Stimulated activated CD4-positive, alpha-beta T cell treated with anti-CD3 and anti-CD28 coated beads, Interleukin-4, amount 100 ng/mL, for 4 hours (primary cell): ENCODE measurements around the gene LCN6.
A peak's percentile ranks its signal among the peaks of the same experiment; 100 is the strongest.

ENCODE experiments used
- DNase-seq, 2 experiments: peaks; one replicate each; pipeline ENCODE4 v3.0.0-alpha.2; 2020

The LCN6 gene

DNA sequence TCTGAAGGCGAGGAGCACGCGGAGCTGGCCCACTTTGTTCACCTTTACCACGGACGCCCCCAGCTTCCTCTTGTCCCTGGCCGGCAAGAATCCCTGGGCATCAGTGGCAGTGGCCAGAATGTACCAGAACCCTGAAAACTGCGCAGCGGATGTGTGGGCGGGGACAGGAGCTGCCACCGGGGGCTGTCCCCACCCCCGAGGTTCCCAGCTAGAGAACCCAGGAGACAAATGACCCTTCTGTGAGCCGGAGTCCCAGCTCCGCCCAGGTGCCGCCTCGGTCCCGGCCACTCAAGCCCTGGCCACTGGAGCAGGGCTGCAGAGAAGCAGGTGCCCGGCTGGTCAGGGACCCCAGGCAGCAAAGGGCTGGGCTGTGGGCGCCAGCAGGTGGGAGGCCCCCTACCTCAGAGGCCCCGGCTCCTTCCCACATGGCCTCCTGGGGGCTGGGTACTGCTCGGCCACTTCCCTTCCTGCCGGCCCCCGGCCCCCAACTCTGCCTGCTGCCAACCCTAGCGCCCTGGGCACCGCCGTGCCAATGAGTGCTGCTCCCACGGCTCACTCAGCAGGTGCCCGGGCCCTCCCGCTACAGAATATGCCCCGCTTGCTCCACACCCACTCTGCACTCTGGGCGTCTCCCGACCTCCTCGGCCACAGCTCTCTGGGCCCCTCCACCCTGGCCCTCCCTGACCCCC is 6.3 kb downstream of the LCN6 start:
- peak; percentile 43 to 55 for DNase-seq

DNA sequence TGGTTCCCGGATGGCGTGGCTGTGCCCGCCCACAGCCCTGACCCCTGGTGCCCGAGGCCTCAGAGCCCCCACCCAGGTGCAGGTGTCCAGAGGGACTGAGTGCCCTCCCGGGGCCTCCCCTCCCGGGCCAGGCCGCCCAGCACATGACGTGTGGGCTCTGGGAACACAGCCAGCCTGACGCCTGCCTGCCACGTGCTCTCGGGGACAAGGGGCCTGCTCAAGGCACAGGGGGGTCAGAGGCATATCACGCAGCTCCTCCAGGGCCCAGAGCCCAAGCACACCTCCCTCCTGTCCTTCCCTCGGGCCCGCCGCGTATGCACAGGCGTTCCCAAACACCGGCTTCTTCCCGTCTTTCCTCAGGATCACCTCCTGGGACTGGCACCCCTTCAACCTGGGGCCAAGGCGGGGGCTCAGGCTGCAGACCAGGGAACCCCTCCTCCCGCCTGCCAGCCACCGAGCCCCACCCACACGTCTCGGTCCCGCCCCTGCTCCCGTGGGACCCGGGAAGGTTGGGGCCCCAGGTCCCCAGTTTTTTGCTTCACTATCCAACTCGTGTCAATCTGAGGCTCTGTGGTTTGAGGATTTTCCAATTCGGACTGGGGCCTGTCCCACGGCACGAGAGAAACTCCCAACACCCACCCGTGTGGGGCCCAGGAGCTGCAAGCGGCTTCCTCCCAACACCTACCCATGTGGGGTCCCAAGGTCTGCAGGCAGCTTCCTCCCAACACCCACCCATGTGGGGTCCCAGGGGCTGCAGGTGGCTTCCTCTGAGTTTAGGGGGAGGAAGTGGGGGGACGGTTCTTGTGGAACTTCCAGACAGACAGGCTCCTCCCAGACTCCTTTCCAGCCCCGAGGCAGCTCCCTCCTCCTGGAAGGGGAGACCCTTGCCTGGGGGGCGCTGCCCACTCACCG is 7.1 kb downstream of the LCN6 start:
- no peak for DNase-seq

DNA sequence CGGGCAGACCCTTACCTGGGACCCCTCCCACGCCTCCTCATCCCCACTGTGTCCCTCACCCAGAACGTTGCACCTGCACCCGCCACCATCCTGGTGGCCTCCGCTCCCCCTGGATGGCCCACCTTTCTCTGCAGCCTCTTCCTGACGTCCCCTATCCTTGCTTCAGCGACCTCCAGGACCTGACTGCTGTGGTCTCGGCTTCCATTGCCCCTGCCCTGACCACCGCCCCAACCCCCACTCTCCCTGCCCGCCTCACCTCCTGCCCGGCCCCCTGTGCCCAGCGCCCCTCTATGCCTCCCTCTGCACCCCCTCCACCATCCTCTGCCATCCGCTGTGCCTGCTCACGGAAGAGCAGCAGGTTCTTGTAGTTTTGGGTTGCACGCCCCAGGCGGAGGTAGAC is 7.8 kb downstream of the LCN6 start:
- no peak for DNase-seq

GRCh38 chr9:136740069-136740468 is 8.3 kb downstream of the LCN6 start:
- no peak for DNase-seq

DNA sequence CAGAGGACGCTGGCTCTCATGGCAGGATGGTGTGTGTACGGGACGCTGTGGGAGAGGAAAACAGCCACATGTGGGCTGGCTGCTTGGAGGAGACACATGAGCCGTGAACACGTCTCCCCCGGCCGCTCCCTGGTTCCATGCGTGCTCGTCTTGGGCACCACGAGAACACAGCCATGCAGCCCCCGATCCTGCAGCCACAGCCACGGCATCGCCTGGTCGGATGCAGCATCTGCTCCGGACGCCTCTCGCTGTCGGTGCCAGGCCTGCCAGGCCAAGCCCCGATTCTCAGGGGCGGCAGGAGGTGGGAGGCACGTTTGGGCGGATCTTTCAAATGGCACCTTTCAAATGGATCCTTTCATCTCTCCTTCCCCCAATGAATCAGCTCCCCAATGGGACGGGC is 8.8 kb downstream of the LCN6 start:
- no peak for DNase-seq

- no peak for DNase-seq
Observed at GRCh38 chr9:136738960-136739359, 9.4 kb downstream of the LCN6 start.

- no peak for DNase-seq
Observed at GRCh38 chr9:136735812-136736480, 12.4 kb downstream of the LCN6 start.

- DNase-seq, result no peak
Observed at GRCh38 chr9:136734837-136735496, 13.4 kb downstream of the LCN6 start.

GRCh38 chr9:136733611-136734010 is 14.7 kb downstream of the LCN6 start:
- no peak for DNase-seq

GRCh38 chr9:136732444-136733178 is 15.7 kb downstream of the LCN6 start:
- DNase-seq, result no peak

DNA sequence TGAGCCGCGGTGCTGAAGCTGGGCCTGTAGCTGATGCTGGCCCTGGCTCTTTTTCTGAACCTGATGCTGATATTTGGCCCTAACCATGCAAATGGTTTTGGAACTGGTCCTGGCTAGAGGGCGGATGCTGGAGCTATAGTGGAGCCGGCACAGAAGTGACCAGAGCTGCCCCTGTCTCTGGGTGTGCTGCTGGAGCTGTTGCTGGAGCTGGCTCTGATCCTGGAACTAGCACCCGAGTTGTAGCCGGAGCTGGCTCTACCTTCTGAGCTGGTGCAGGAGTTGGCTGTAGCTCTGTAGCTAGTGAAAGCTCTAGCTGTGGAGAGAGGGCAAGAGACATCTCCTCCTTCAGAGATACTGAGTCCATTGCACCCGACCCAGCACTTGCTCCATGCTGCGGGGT is 18.4 kb downstream of the LCN6 start:
- no peak for DNase-seq

DNA sequence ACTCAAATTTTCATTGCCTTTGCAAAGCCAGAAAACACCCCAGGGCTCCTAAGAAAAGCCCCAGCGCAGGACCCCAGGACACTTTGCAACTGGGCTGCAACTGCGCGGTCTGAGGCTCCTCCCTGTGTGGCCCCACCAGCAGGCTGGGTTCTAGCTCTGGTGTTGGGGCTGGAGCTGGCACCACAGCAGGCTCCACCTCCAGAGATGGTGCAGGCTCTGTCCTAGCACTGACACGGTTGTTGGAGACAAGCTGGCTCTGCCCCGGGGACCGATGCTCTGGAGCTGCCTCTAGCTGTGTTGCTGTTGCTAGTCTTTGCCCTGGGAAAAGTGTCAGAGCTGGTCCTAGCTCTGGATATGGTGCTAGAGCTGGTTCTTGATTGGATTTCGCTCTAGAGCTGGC is 19.2 kb downstream of the LCN6 start:
- DNase-seq, result no peak

DNA sequence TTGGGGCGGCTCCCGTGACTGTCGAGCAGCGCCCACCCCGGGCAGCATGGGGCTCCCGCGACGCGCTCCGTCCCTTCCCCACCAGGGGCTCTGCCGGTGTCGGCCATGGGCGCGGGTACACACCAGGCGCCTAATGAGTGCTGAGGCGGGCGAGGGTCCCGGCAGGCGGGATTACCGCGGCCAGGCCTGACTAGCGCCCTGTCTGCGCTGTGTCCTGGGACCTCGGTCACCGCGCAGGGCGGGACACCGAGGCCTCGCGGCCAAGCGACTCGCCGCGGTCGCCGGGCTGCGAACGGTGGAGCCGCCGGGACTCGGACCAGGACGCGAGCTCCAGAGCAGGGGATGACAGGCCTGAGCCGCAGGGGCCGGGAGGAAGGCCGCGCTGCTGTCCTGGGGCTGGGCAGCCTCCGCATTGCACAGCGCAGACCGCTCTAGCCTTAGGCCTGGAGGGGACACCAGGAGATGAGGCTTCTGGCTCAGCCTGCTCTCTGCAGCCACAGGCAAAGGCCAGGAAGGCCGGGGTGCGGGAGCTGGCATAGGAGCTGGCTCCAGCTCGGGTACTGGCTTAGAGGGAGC is 19.7 kb downstream of the LCN6 start:
- DNase-seq, result no peak

DNA sequence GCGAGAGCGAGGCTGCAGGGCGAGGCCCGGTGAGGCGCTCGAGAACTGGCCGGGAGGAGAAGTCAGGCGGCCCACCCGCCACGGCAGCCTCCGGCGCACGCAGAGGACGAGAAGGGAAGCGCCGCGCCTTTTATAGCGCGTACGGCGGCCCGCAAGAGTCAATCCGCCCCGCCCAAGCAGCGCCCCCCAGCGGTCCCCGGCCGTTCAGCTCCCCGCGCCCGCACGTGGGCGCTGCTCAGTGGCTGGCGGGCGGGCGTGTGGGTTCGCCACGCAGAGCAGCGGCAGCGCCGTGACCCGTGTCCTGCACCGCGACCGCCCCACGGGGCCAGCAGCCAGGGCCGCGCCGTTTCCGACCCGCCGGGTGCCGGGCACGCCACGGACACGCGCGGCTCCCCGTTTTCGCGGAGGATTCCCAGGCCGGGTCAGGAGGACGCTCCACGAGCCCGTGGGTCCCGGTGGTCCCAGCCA is 20.2 kb downstream of the LCN6 start:
- DNase-seq, result peak; percentile 88 to 96

DNA sequence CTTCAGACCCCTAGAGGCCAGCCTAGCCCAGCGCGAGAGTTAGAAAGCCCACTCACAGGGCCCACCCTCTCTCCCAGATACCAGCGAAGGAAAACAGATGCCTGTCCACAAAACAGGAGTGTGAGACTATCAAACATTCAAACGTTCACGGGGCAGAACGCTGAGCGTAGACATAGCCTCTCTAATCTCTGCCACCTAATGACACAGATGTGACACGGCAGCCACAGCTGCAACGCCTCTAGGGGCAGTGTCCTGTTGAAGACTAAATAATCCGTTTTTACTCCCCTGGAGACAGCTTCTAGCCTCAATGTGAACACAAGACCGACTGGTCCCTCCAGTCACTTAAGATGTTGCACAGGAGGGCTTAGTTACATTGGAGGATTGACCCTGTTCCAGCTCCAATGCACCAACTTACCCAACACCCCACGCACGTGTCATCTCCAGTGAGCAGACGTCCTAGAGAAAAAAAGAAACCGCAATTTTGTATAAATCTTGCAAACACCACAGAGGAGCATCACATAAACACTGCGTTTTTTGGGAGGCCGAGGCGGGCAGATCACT is 21.6 kb downstream of the LCN6 start:
- DNase-seq, result peak in 1 of 2 experiments; percentile 37

GRCh38 chr9:136726118-136726517 is 22.2 kb downstream of the LCN6 start:
- no peak for DNase-seq

DNA sequence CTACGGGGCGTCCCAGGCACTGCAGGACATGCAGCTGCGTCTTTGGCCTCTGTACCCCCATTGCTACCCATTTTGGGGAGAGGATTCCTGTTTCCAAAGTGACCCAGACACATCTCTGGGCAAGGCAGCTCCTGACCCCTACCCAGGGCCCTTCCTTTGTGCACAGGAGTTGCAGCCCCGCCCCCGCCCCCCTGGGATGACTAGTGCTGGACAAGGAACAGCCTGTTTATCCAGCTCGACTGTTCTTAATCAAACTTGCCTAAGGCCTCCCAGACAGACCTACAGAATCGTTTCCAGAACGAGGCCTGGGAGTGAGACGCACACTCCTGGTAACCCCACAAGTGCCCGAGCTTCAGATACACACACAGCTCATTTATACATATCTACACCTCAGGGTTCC is 22.7 kb downstream of the LCN6 start:
- DNase-seq, result no peak

- no peak for DNase-seq
Observed at GRCh38 chr9:136724772-136725171, 23.6 kb downstream of the LCN6 start.

DNA sequence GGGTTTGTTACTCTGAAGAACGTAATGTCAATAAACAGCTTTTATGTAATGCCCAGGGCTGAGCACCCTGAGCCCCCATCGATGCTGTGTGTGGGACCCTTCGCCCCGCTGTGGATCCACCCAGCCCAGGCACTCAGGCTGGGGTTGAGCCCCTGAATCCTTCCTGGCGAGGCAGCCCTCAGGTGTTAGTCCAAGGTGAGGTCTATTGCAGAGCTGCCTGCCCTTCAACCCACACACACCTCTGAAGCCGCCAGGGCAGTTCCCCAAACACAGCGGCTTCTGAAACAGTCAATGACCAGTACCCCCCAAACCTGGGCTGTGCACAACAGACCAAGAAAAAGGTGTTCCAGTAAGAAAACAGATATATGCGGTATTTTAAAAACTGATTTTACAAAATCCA is 24.3 kb downstream of the LCN6 start:
- no peak for DNase-seq

DNA sequence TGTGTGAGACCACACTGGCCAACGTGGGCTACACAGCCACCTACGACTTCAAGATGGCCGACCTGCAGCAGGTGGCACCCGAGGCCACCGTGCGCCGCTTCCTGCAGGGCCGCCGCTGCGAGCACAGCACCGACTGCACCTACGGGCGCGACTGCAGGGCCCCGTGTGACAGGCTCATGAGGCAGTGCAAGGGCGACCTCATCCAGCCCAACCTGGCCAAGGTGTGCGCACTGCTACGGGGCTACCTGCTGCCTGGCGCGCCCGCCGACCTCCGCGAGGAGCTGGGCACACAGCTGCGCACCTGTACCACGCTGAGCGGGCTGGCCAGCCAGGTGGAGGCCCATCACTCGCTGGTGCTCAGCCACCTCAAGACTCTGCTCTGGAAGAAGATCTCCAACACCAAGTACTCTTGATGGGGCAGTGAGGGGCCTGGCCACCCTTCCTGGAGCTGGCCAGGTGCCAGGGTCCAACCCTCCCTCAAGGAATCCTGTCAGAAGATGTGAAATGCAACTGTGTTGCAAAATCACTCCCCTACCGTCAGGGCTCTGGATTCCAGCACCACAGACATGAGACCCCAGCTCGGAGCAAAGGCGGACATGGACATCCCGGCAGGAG is 24.9 kb downstream of the LCN6 start:
- no peak for DNase-seq

- DNase-seq, result no peak
Observed at GRCh38 chr9:136722969-136723356, 25.4 kb downstream of the LCN6 start.
